Heart left ventricle (tissue), 13 donors: ENCODE results near the gene SAMD5.

ENCODE experiments used
- CTCF ChIP-seq, 12 donors: fragments of 200-600 bp; sonication (generic) in 4 of 12; IDR thresholded peaks; one replicate each; pipeline versions ENCODE4 v1.5.0 to v1.8.0; 2018 to 2022; ENCODE audit warnings: antibody characterized with exemption in 12 of 12, mild to moderate bottlenecking in 5 of 12
- POLR2A ChIP-seq, 2 donors: fragments of 450-650 bp; IDR thresholded peaks; one replicate each; pipeline ENCODE4 v1.6.1; 2017; ENCODE audit warnings: antibody characterized with exemption in 2 of 2, mild to moderate bottlenecking in 2 of 2, moderate library complexity in 2 of 2
- donor health status: ischemic (EF 13 %, LVEDD 7.1; RV severe dilation, severe dysfunction).
- donor health status: DM: no; HTN: yes; CAD: no.
- donor health status: DM: no; HTN: no; CAD: no.
- donor health status: ischemic (EF 25% LVEDD 6.9; RV normal size, moderate dysfunction).
- donor health status: ischemic (EF 25% LVEDD 5.7; RV mildly dilated, moderate dysfunction).
- donor health status: ischemic (EF 35%, LVEDD 5.7; RV mildly dilated, moderate dysfunction).
- donor health status: nonischemic (EF 11% LVEDD 7.7; RV severe dilation, severe dysfunction).
- donor health status: DM: yes; HTN: yes; CAD: no.
- donor health status: PGD.
- donor health status: ischemic (EF 29% LVEDD 5.4; RV normal size, mild dysfunction).
- donor health status: nonischemic (EF 23%, LVEDD 6.1; RV moderate dilation, normal function).

DNA sequence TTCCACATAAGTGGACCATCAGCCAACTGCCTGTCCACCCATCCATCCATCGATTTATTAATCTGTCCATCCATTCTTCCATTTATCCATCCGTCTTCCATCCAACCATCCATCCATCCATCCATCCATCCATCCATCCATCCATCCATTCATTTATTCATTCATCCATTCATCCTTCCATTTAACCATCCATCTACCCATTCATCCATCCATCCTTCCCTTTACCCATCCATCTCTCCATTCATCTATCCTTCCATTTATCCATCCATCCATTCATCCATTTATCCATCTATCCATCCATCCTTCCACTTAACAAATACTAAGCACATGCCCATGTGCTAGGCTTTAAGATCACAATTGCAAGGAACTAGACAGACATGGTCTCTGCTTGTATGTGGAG lies 6.8 kb downstream of the SAMD5 start:
- no peak for TF ChIP-seq CTCF (IDR thresholded peaks at IDR 0.05)
- TF ChIP-seq POLR2A (IDR thresholded peaks at IDR 0.05) = no peak
